Uterus (tissue), 4 donors: ENCODE data around the gene PRIMPOL. TPM values are rescaled to one million over a fixed set of nuclear protein-coding genes. Genes with fewer than 3 reads are reported as not detected.

Experiments
- DNase-seq, 2 donors: peaks; one replicate each; pipeline ENCODE4 v3.0.0-alpha.2; 2019 to 2020
- H3K27ac ChIP-seq, 2 donors: fragments of 200-600 bp; sonication (generic); 1 replicate in 1 of 2; 2 replicates in 1 of 2; pipeline ENCODE4 v1.5.1; 2016 to 2018
- H3K27me3 ChIP-seq, 2 donors: fragments of 200-600 bp; sonication (generic); one replicate each; pipeline ENCODE4 v1.5.1; 2018 to 2019; ENCODE audit warnings: control low read depth in 1 of 2
- H3K36me3 ChIP-seq, 2 donors: fragments of 200-600 bp; sonication (generic); one replicate each; pipeline ENCODE4 v1.5.1; 2019; ENCODE audit warnings: control low read depth in 1 of 2
- H3K4me1 ChIP-seq, 2 donors: fragments of 200-600 bp; sonication (generic); one replicate each; pipeline ENCODE4 v1.5.1; 2018 to 2019; ENCODE audit warnings: control low read depth in 1 of 2
- H3K4me3 ChIP-seq, 2 donors: fragments of 200-600 bp; sonication (generic); 1 replicate in 1 of 2; 2 replicates in 1 of 2; pipeline ENCODE4 v1.5.1; 2018 to 2019; ENCODE audit warnings: mild to moderate bottlenecking in 1 of 2
- H3K9me3 ChIP-seq, 2 donors: fragments of 200-600 bp; sonication (generic); one replicate each; pipeline ENCODE4 v1.5.1; 2019; ENCODE audit warnings: control low read depth in 1 of 2
- POLR2A ChIP-seq, 2 donors: fragments of 450-650 bp; IDR thresholded peaks; one replicate each; pipeline ENCODE4 v1.6.1; 2016; ENCODE audit warnings: antibody characterized with exemption in 2 of 2, mild to moderate bottlenecking in 1 of 2, moderate library complexity in 1 of 2
- intact Hi-C: fragments of 100-400 bp; cut with DNase I; formaldehyde crosslinking; loops from one replicate; pipeline ENCODE4 v1.15.1; 2023; ENCODE audit warnings: low total_unique reads
- total RNA-seq, 4 donors: library from RNA; depleted of rRNA in 3 of 4; stranded (reverse); fragments of >200 nt in 3 of 4; gene quantifications; one replicate each; pipeline versions ENCODE4 v1.1.0 to v1.2.4, GENCODE V29; 2014 to 2023
- TF ChIP-seq, protein P1 (sequence below), 4 experiments: fragments of 200-600 bp in 2 of 4; fragments of 450-650 bp in 2 of 4; sonication (generic) in 2 of 4; IDR thresholded peaks; one replicate each; pipeline ENCODE4 v1.5.1; 2016 to 2019; ENCODE audit warnings: antibody characterized with exemption in 4 of 4, mild to moderate bottlenecking in 2 of 4, moderate library complexity in 1 of 4
- donor health status: DM: yes; HTN: yes; CAD: no.

The PRIMPOL gene
- total RNA-seq, 4 donors from 2014 or later = 25.1 to 43.5 (median 34.1) TPM

DNA sequence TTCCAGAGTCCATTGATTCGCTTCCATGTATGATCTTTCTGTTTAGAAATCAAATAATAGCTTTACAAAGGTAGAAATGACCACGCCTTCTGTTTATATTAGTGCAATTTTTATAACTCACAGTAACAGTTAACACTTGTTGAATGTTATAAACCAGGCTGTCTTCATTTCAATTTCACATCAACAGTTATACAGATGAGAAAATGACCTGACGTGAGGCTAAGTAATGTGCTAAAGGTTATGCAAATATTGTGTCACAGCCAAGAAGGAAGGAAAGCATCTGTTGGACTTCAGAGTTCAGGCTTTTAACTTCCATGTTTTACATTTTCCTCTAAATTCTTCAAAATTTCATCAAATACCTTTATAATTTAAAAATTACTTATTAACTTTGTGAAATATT, 14.2 kb upstream of the PRIMPOL start:
- H3K36me3 ChIP-seq = no peaks in the 10 kb centered on the region
- no peaks in the 10 kb centered on the region for H3K27me3 ChIP-seq
- H3K27ac ChIP-seq = no peak overlapping the region
- H3K9me3 ChIP-seq = no peaks in the 10 kb centered on the region
- no peaks in the 10 kb centered on the region for H3K4me1 ChIP-seq
- DNase-seq = no peak
- TF ChIP-seq POLR2A (IDR thresholded peaks at IDR 0.05) = no peak
- TF ChIP-seq, protein P1, sequence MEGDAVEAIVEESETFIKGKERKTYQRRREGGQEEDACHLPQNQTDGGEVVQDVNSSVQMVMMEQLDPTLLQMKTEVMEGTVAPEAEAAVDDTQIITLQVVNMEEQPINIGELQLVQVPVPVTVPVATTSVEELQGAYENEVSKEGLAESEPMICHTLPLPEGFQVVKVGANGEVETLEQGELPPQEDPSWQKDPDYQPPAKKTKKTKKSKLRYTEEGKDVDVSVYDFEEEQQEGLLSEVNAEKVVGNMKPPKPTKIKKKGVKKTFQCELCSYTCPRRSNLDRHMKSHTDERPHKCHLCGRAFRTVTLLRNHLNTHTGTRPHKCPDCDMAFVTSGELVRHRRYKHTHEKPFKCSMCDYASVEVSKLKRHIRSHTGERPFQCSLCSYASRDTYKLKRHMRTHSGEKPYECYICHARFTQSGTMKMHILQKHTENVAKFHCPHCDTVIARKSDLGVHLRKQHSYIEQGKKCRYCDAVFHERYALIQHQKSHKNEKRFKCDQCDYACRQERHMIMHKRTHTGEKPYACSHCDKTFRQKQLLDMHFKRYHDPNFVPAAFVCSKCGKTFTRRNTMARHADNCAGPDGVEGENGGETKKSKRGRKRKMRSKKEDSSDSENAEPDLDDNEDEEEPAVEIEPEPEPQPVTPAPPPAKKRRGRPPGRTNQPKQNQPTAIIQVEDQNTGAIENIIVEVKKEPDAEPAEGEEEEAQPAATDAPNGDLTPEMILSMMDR (IDR thresholded peaks at IDR 0.05) = no peak
- H3K4me3 ChIP-seq = no peak overlapping the region
- intact Hi-C loops = no loop called here

DNA sequence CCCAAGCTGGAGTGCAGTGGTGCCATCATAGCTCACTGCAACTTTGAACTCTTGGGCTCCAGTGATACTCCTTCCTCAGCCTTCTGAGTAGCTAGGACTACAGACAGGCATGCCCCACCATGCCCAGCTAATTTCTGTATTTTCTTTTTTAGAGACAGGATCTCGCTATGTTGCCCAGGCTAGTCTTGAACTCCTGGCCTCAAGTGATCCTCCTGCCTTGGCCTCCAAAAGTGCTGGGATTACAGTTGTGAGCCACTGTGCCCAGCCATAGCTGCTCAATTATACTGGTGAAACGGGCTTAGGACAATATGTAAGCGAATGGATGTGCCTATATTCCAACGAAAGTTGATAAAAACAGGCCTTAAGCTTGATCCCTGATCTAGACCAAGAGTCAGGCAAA, 13.4 kb upstream of the PRIMPOL start:
- TF ChIP-seq, protein P1 (IDR thresholded peaks at IDR 0.05) = no peak
- TF ChIP-seq POLR2A (IDR thresholded peaks at IDR 0.05) = no peak
- Histone ChIP-seq H3K36me3 (no peaks in the 10 kb centered on the region), H3K27me3 (no peaks in the 10 kb centered on the region), H3K4me3 (no peak overlapping the region), H3K9me3 (no peaks in the 10 kb centered on the region), H3K4me1 (no peaks in the 10 kb centered on the region), H3K27ac (no peak overlapping the region)
- no peak for DNase-seq
- intact Hi-C loops = no loop called here

DNA sequence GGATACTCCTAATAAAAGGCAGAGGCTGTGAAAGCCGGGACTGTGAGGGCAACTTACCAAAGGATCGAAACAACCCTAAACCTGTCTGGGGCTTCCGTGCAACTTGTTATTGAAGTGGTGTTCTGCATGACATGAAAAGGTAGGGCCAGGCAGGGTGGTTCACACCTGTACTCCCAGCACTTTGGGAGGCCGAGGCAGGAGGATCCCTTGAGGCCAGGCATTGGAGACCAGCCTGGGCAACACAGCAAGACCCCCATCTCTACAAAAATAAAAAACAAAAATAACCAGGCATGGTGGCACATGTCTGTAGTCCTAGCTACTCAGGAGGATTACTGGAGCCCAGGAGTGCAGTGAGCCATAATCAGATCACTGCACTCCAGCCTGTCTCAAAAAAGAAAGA, 12.6 kb upstream of the PRIMPOL start:
- H3K27ac ChIP-seq = no peak overlapping the region
- intact Hi-C loops = no loop called here
- H3K27me3 ChIP-seq = no peaks in the 10 kb centered on the region
- no peaks in the 10 kb centered on the region for H3K9me3 ChIP-seq
- no peak for DNase-seq
- no peak for TF ChIP-seq POLR2A (IDR thresholded peaks at IDR 0.05)
- TF ChIP-seq, protein P1 (IDR thresholded peaks at IDR 0.05) = no peak
- no peaks in the 10 kb centered on the region for H3K4me1 ChIP-seq
- no peaks in the 10 kb centered on the region for H3K36me3 ChIP-seq
- no peak overlapping the region for H3K4me3 ChIP-seq

DNA sequence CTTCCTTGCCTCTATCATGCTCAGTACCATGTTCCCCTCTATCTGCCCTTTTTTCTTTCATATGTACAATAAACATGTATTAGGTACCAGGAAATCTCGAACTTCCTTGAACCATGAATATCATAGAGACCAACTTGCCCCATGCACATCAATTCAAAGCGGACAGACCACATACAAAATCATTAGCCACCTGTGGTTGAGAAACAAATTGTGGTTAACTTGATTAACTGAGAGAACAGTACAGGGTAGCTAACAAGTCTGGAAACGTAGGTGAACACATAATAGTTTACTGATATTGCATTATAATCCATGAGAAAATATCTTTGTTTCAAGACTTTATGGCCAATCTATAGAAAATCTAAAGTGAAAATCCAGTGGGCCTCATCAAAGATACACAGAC, 8.5 kb upstream of the PRIMPOL start:
- H3K4me3 ChIP-seq = no peak overlapping the region
- H3K27me3 ChIP-seq = no peaks in the 10 kb centered on the region
- no peaks in the 10 kb centered on the region for H3K36me3 ChIP-seq
- intact Hi-C loops = no loop called here
- H3K9me3 ChIP-seq = no peaks in the 10 kb centered on the region
- TF ChIP-seq POLR2A (IDR thresholded peaks at IDR 0.05) = no peak
- TF ChIP-seq, protein P1 (IDR thresholded peaks at IDR 0.05) = no peak
- H3K27ac ChIP-seq = no peak overlapping the region
- DNase-seq = no peak
- H3K4me1 ChIP-seq = no peaks in the 10 kb centered on the region

DNA sequence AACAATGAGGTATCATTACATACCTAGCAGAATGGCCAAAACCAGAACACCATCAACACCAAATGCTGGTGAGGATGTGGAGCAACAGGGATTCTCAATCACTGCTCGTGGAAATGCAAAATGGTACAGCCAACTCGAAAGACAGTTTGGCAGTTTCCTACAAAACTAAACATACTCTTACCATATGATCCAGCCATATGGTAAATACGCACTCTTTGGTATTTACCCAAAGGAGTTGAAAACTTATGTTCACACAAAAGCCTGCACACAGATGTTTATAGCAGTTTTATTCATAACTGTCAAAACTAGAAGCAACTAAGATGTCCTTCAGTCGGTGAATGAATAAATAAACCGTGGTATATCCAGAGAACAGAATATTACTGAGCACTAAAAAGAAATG, 8.1 kb upstream of the PRIMPOL start:
- no peaks in the 10 kb centered on the region for H3K36me3 ChIP-seq
- TF ChIP-seq, protein P1 (IDR thresholded peaks at IDR 0.05) = no peak
- TF ChIP-seq POLR2A (IDR thresholded peaks at IDR 0.05) = no peak
- H3K4me1 ChIP-seq = no peaks in the 10 kb centered on the region
- intact Hi-C loops = no loop called here
- no peaks in the 10 kb centered on the region for H3K27me3 ChIP-seq
- DNase-seq = no peak
- no peak overlapping the region for H3K27ac ChIP-seq
- H3K9me3 ChIP-seq = no peaks in the 10 kb centered on the region
- no peak overlapping the region for H3K4me3 ChIP-seq
